ENCODE data around the gene TAF8. TPM values are rescaled to one million over a fixed set of nuclear protein-coding genes. Genes with fewer than 3 reads are reported as not detected.
A peak's percentile ranks its signal among the peaks of the same experiment; 100 is the strongest.

TAF8 gene
- total and polyA plus RNA-seq, 8 donors, result 3.8 to 24.6 (median 12.6) TPM

GRCh38 chr6:42068872-42069522 is 18.7 kb downstream of the TAF8 start:
- Histone ChIP-seq H3K4me3 (no peak overlapping the region), H3K9me3 (no peaks in the 10 kb centered on the region), H3K4me1 (no peaks in the 10 kb centered on the region), H3K27me3 (no peaks in the 10 kb centered on the region), H3K36me3 (peaks cover 79 to 100% (median 100%) of the 10 kb centered on the region in 4 donors), H3K27ac (no peak overlapping the region)
- WGBS, 5 donors, result 90 to 95% (median 92%) methylated on average over 5 of the region's 5 CpGs
- TF ChIP-seq CTCF (IDR thresholded peaks at IDR 0.05) (no peak), POLR2AphosphoS5 (IDR thresholded peaks at IDR 0.05) (no peak), POLR2A (IDR thresholded peaks at IDR 0.05) (no peak)
- no peak for DNase-seq
- intact Hi-C loops (cut with DNase I; ENCODE audit: low total_unique reads), result no loop called here

GRCh38 chr6:42071881-42072583 is 21.7 kb downstream of the TAF8 start:
- no peaks in the 10 kb centered on the region for H3K27me3 ChIP-seq
- no peak for TF ChIP-seq POLR2A (IDR thresholded peaks at IDR 0.05)
- TF ChIP-seq EP300 (IDR thresholded peaks at IDR 0.05), result no peak

GRCh38 chr6:42073287-42073686 is 23.0 kb downstream of the TAF8 start:
- no peak for DNase-seq
- TF ChIP-seq CTCF (IDR thresholded peaks at IDR 0.05), result no peak
- TF ChIP-seq POLR2AphosphoS5 (IDR thresholded peaks at IDR 0.05), result no peak
- no peak for TF ChIP-seq POLR2A (IDR thresholded peaks at IDR 0.05)
- no peak for TF ChIP-seq EP300 (IDR thresholded peaks at IDR 0.05)
- Histone ChIP-seq H3K9me3 (no peaks in the 10 kb centered on the region), H3K27me3 (no peaks in the 10 kb centered on the region), H3K4me3 (no peak overlapping the region), H3K4me1 (no peaks in the 10 kb centered on the region), H3K36me3 (peaks cover 55 to 96% (median 93%) of the 10 kb centered on the region in 4 donors), H3K27ac (no peak overlapping the region)
- WGBS, 5 donors, result 84 to 97% (median 91%) methylated on average over 2 of the region's 2 CpGs
- intact Hi-C loops (cut with DNase I; ENCODE audit: low total_unique reads), result no loop called here

More at GRCh38 chr6:42071881-42072583, 21.7 kb downstream of the TAF8 start:
- DNase-seq, result no peak
- WGBS, 5 donors, result 70 to 86% (median 73%) methylated on average over 6 of the region's 6 CpGs
- H3K4me3 ChIP-seq, result no peak overlapping the region
- H3K36me3 ChIP-seq, result peaks cover 55 to 96% (median 93%) of the 10 kb centered on the region in 4 donors
- intact Hi-C loops (cut with DNase I; ENCODE audit: low total_unique reads), result no loop called here
- no peaks in the 10 kb centered on the region for H3K9me3 ChIP-seq
- H3K4me1 ChIP-seq, result no peaks in the 10 kb centered on the region
- no peak overlapping the region for H3K27ac ChIP-seq

- H3K36me3 ChIP-seq, result peaks cover 42 to 95% (median 93%) of the 10 kb centered on the region in 4 donors
- TF ChIP-seq CTCF (IDR thresholded peaks at IDR 0.05), result peak in 5 of 7 experiments; percentile 61 to 88 (median 74)
- TF ChIP-seq POLR2AphosphoS5 (IDR thresholded peaks at IDR 0.05), result peak in 1 of 3 donors; percentile 62
- no peak for TF ChIP-seq POLR2A (IDR thresholded peaks at IDR 0.05)
- no peak for TF ChIP-seq EP300 (IDR thresholded peaks at IDR 0.05)
- WGBS, 5 donors, result 31 to 37% (median 32%) methylated on average over 7 of the region's 7 CpGs
- DNase-seq, result peak; percentile 87 to 88
- H3K27ac ChIP-seq, result no peak overlapping the region
- H3K4me3 ChIP-seq, result no peak overlapping the region
- H3K27me3 ChIP-seq, result no peaks in the 10 kb centered on the region
- H3K9me3 ChIP-seq, result no peaks in the 10 kb centered on the region
- intact Hi-C loops (cut with DNase I; ENCODE audit: low total_unique reads), result loop anchor here (5.0 kb wide), 1 partner anchor 92 kb away; no protein-coding TSS in a partner anchor
- H3K4me1 ChIP-seq, result no peaks in the 10 kb centered on the region
Observed at GRCh38 chr6:42075159-42075838, 25.0 kb downstream of the TAF8 start.

Data from stomach (tissue), 9 donors.